Mucosa of descending colon (tissue), 3 donors: Measurements from ENCODE around the gene RPL6. TPM values are rescaled to one million over a fixed set of nuclear protein-coding genes. Genes with fewer than 3 reads are reported as not detected.

Source experiments
- ATAC-seq: fragments of 200-7000 bp; cut with Tn5 transposase; one replicate; pipeline ENCODE4 v1.9.1; 2020; ENCODE audit warnings: mild to moderate bottlenecking, moderate library complexity
- DNase-seq, 3 donors: peaks; one replicate each; pipeline ENCODE4 v3.0.0-alpha.2; 2020
- H3K36me3 ChIP-seq: fragments of 200-600 bp; one replicate; pipeline ENCODE4 v1.8.0; 2021; ENCODE audit warnings: low read depth, mild to moderate bottlenecking
- H3K4me1 ChIP-seq: fragments of 200-600 bp; one replicate; pipeline ENCODE4 v1.8.0; 2021; ENCODE audit warnings: low read depth, mild to moderate bottlenecking
- H3K4me3 ChIP-seq: fragments of 200-600 bp; one replicate; pipeline ENCODE4 v1.8.0; 2021; ENCODE audit warnings: mild to moderate bottlenecking
- H3K9me3 ChIP-seq: fragments of 200-600 bp; one replicate; pipeline ENCODE4 v1.8.0; 2021; ENCODE audit warnings: mild to moderate bottlenecking
- intact Hi-C, 2 donors: fragments of 100-400 bp; cut with DNase I in 1 of 2; cut with micrococcal nuclease in 1 of 2; formaldehyde crosslinking; loops; one replicate each; pipeline versions ENCODE4 v1.11.0 to v1.11.1; 2022; cut with DNase I, micrococcal nuclease
- total RNA-seq, 3 donors: library from RNA; stranded (reverse); fragmentation: NEBNext Ultra II Directional in 2 of 3; extraction: Animal tissue kit (Norgen Biotek cat#: 25700) in 2 of 3; gene quantifications; one replicate each; pipeline versions ENCODE4 v1.2.1 to v1.2.4, GENCODE V29; 2021 to 2023
- TF ChIP-seq, protein P1 (sequence below): fragments of 200-600 bp; IDR thresholded peaks from one replicate; pipeline ENCODE4 v1.8.0; 2022; ENCODE audit warnings: antibody characterized with exemption, mild to moderate bottlenecking
- donor health status: DM: no; HTN: no; CAD: no; lungs with moderate emphysema.
- donor health status: DM: no; HTN: no; CAD: no.
- donor health status: DM: no; HTN: yes; CAD: no.

The RPL6 gene
- total RNA-seq, 3 donors from 2014 or later, result 860 to 921 (median 894) TPM

DNA sequence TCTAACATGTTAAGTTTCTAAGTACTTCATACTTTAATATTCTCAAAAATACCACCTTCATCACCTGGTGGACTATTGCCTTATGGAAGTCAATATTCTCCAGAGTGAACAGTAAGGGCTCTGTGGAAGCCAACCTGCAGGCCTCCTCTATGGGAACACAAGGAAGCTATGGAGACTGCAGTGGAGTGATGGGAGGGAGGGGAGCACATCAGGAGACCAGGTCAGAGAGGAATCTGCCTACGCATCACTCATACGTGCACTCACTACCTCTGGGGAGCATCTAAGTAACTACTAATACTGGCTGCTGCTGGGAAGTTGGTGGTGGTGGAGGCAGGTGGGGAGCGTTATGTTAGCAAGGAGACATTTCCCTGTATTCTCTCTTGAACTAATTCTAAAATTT, 47.1 kb downstream of the RPL6 start:
- no peak overlapping the region for H3K4me3 ChIP-seq
- TF ChIP-seq, protein P1, sequence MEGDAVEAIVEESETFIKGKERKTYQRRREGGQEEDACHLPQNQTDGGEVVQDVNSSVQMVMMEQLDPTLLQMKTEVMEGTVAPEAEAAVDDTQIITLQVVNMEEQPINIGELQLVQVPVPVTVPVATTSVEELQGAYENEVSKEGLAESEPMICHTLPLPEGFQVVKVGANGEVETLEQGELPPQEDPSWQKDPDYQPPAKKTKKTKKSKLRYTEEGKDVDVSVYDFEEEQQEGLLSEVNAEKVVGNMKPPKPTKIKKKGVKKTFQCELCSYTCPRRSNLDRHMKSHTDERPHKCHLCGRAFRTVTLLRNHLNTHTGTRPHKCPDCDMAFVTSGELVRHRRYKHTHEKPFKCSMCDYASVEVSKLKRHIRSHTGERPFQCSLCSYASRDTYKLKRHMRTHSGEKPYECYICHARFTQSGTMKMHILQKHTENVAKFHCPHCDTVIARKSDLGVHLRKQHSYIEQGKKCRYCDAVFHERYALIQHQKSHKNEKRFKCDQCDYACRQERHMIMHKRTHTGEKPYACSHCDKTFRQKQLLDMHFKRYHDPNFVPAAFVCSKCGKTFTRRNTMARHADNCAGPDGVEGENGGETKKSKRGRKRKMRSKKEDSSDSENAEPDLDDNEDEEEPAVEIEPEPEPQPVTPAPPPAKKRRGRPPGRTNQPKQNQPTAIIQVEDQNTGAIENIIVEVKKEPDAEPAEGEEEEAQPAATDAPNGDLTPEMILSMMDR, result no peak
- intact Hi-C loops, result no loop called here
- no peaks in the 10 kb centered on the region for H3K36me3 ChIP-seq
- DNase-seq (no peak), ATAC-seq (no peak)
- no peaks in the 10 kb centered on the region for H3K9me3 ChIP-seq
- no peaks in the 10 kb centered on the region for H3K4me1 ChIP-seq

- intact Hi-C loops, result no loop called here
- no peak overlapping the region for H3K4me3 ChIP-seq
These were observed 48.1 kb downstream of the RPL6 start for GRCh38 chr12:112361271-112361670.

GRCh38 chr12:112359290-112359689, 50.1 kb downstream of the RPL6 start:
- H3K9me3 ChIP-seq, result no peaks in the 10 kb centered on the region
- ATAC-seq, result no peak
- no peaks in the 10 kb centered on the region for H3K4me1 ChIP-seq
- no peak for DNase-seq
- TF ChIP-seq, protein P1, result no peak
- no peak overlapping the region for H3K4me3 ChIP-seq
- intact Hi-C loops, result no loop called here
- H3K36me3 ChIP-seq, result no peaks in the 10 kb centered on the region

More at GRCh38 chr12:112361271-112361670, 48.1 kb downstream of the RPL6 start:
- DNase-seq (no peak), ATAC-seq (no peak)
- H3K4me1 ChIP-seq, result no peaks in the 10 kb centered on the region
- H3K9me3 ChIP-seq, result no peaks in the 10 kb centered on the region
- no peaks in the 10 kb centered on the region for H3K36me3 ChIP-seq
- TF ChIP-seq, protein P1, result no peak

DNA sequence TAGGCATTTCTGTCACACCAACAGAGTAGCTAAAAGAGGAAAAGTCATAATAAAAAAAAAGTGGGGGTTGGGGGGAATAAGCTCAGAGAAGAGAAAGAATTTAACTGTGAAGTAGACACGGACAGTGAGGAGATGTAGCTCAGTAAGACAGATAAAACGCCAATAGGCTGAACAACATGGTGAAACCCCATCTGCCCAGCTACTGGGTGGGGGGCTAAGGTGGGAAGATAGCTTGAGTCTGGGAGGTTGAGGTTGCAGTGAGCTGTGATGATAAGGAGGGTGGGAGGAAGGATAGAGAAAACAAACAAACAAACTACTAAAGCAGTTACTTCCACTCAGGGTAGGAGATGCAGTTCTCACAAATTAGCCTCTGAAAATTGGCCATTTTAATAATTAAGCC, 52.2 kb downstream of the RPL6 start:
- Histone ChIP-seq H3K9me3 (no peaks in the 10 kb centered on the region), H3K4me1 (no peaks in the 10 kb centered on the region), H3K4me3 (no peak overlapping the region), H3K36me3 (no peaks in the 10 kb centered on the region)
- TF ChIP-seq, protein P1, result no peak
- no peak for DNase-seq
- no peak for ATAC-seq
- intact Hi-C loops, result no loop called here

Other genes starting within 250 kb of the RPL6 start
- gene HECTD4, start 27.2 kb downstream of the RPL6 start, total RNA-seq, result 10 to 100 TPM; 57.0 to 75.5 (median 59.7) TPM
- 100 to 1,000 TPM in 1 of 3 donors, 10 to 100 TPM in 2; 53.5 to 118 (median 70.7) TPM for gene PTPN11, start 9.3 kb upstream of the RPL6 start, total RNA-seq